H9 (cell line): ENCODE data around the gene ATP13A2. TPM values are rescaled to one million over a fixed set of nuclear protein-coding genes. Genes with fewer than 3 reads are reported as not detected.

Source experiments
- DNase-seq: peaks from one replicate; pipeline ENCODE4 v3.0.0-alpha.2; 2017
- H2AFZ ChIP-seq: one replicate; pipeline ENCODE4 v1.6.1; 2013; ENCODE audit warnings: mild to moderate bottlenecking, low read length, control low read depth, moderate library complexity
- H2AK5ac ChIP-seq: 2 replicates; pipeline ENCODE4 v1.6.1; 2013; ENCODE audit warnings: low read length, control low read depth, mixed read lengths; ENCODE audit not compliant: insufficient read length
- H2BK120ac ChIP-seq: one replicate; pipeline ENCODE4 v1.6.1; 2013; ENCODE audit warnings: low read depth, mild to moderate bottlenecking, low read length, control low read depth, inconsistent platforms; ENCODE audit not compliant: poor library complexity, severe bottlenecking
- H2BK12ac ChIP-seq: 2 replicates; pipeline ENCODE4 v1.6.1; 2013; ENCODE audit warnings: low read length, control low read depth, mixed read lengths, low read depth; ENCODE audit not compliant: insufficient read length
- H2BK15ac ChIP-seq: 2 replicates; pipeline ENCODE4 v1.6.1; 2013; ENCODE audit warnings: low read depth, low read length, control low read depth
- H2BK20ac ChIP-seq: one replicate; pipeline ENCODE4 v1.6.1; 2013; ENCODE audit warnings: low read depth, mild to moderate bottlenecking, low read length, control low read depth, inconsistent platforms; ENCODE audit not compliant: poor library complexity, severe bottlenecking
- H2BK5ac ChIP-seq: 2 replicates; pipeline ENCODE4 v1.6.1; 2013; ENCODE audit warnings: low read length, control low read depth, mixed read lengths; ENCODE audit not compliant: insufficient read length
- H3K14ac ChIP-seq: 2 replicates; pipeline ENCODE4 v1.6.1; 2013; ENCODE audit warnings: low read length, control low read depth; ENCODE audit not compliant: insufficient read depth
- H3K18ac ChIP-seq: 2 replicates; pipeline ENCODE4 v1.6.1; 2013; ENCODE audit warnings: low read depth, mild to moderate bottlenecking, mixed read lengths, low read length, control low read depth; ENCODE audit not compliant: insufficient read length
- H3K23ac ChIP-seq: 2 replicates; pipeline ENCODE4 v1.6.1; 2013; ENCODE audit warnings: low read length, control low read depth, mixed read lengths, low read depth; ENCODE audit not compliant: insufficient read length
- H3K23me2 ChIP-seq: 2 replicates; pipeline ENCODE4 v1.6.1; 2013; ENCODE audit warnings: low read depth, mild to moderate bottlenecking, mixed read lengths, low read length, control low read depth; ENCODE audit not compliant: insufficient read length, poor library complexity, severe bottlenecking
- H3K27ac ChIP-seq: 2 replicates; pipeline ENCODE4 v1.5.1; 2013; ENCODE audit warnings: low read length, control low read depth, mixed read lengths, low read depth; ENCODE audit not compliant: insufficient read length
- H3K27me3 ChIP-seq: 2 replicates; pipeline ENCODE4 v1.6.1; 2013; ENCODE audit warnings: low read length, control low read depth, inconsistent platforms; ENCODE audit not compliant: insufficient read depth
- H3K4ac ChIP-seq: 2 replicates; pipeline ENCODE4 v1.6.1; 2013; ENCODE audit warnings: low read depth, mild to moderate bottlenecking, control low read depth, inconsistent platforms, low read length, moderate library complexity
- H3K4me1 ChIP-seq: 2 replicates; pipeline ENCODE4 v1.6.1; 2013; ENCODE audit warnings: low read length, control low read depth, inconsistent platforms; ENCODE audit not compliant: insufficient read depth
- H3K4me2 ChIP-seq: 2 replicates; pipeline ENCODE4 v1.6.1; 2013; ENCODE audit warnings: low read length, control low read depth, mixed read lengths; ENCODE audit not compliant: insufficient read length, insufficient read depth
- H3K56ac ChIP-seq: 2 replicates; pipeline ENCODE4 v1.6.1; 2013; ENCODE audit warnings: low read depth, mild to moderate bottlenecking, mixed read lengths, low read length, control low read depth; ENCODE audit not compliant: insufficient read length
- H3K79me1 ChIP-seq: 2 replicates; pipeline ENCODE4 v1.6.1; 2013; ENCODE audit warnings: low read depth, mild to moderate bottlenecking, moderate library complexity, low read length, control low read depth, inconsistent platforms; ENCODE audit not compliant: insufficient read depth, poor library complexity, severe bottlenecking
- H3K79me2 ChIP-seq: 2 replicates; pipeline ENCODE4 v1.6.1; 2013; ENCODE audit warnings: low read length, control low read depth, inconsistent platforms; ENCODE audit not compliant: insufficient read depth
- H3K9ac ChIP-seq: 2 replicates; pipeline ENCODE4 v1.6.1; 2013; ENCODE audit warnings: low read length, control low read depth, mixed read lengths; ENCODE audit not compliant: insufficient read length; ENCODE audit errors: extremely low read depth
- H3K9me3 ChIP-seq: one replicate; pipeline ENCODE4 v1.6.1; 2013; ENCODE audit warnings: low read depth, low read length, inconsistent platforms; ENCODE audit not compliant: control insufficient read depth
- H3T11ph ChIP-seq: one replicate; pipeline ENCODE4 v1.6.1; 2013; ENCODE audit warnings: mild to moderate bottlenecking, low read length, control low read depth, inconsistent platforms
- H4K20me1 ChIP-seq: one replicate; pipeline ENCODE4 v1.6.1; 2013; ENCODE audit not compliant: control insufficient read depth, insufficient read length, insufficient read depth
- H4K5ac ChIP-seq: 2 replicates; pipeline ENCODE4 v1.6.1; 2013; ENCODE audit warnings: low read depth, mild to moderate bottlenecking, mixed read lengths, low read length, control low read depth; ENCODE audit not compliant: insufficient read length
- H4K8ac ChIP-seq: replicated peaks from 2 replicates; pipeline ENCODE4 v1.6.1; 2013; ENCODE audit warnings: low read length, control low read depth, mixed read lengths, low read depth; ENCODE audit not compliant: insufficient read length
- H4K91ac ChIP-seq: 2 replicates; pipeline ENCODE4 v1.6.1; 2013; ENCODE audit warnings: low read depth, mild to moderate bottlenecking, moderate library complexity, mixed read lengths, low read length, control low read depth; ENCODE audit not compliant: insufficient read length
- H3K27ac Mint-ChIP-seq, 3 experiments: 2 replicates in 2 of 3; 3 replicates in 1 of 3; pipeline ENCODE4 v1.8.0; 2020 to 2021; ENCODE audit warnings: mixed read lengths in 3 of 3, mild to moderate bottlenecking in 1 of 3, moderate library complexity in 1 of 3
- H3K27me3 Mint-ChIP-seq: 2 replicates; pipeline ENCODE4 v1.8.0; 2021; ENCODE audit warnings: low read depth, mild to moderate bottlenecking, moderate library complexity, mixed read lengths
- H3K36me3 Mint-ChIP-seq, 3 experiments: 2 replicates in 2 of 3; 3 replicates in 1 of 3; pipeline ENCODE4 v1.8.0; 2020 to 2021; ENCODE audit warnings: low read depth in 3 of 3, mixed read lengths in 3 of 3; ENCODE audit not compliant: insufficient read depth in 1 of 3
- H3K4me1 Mint-ChIP-seq, 2 experiments: 2 replicates each; pipeline ENCODE4 v1.8.0; 2020; ENCODE audit warnings: mixed read lengths in 2 of 2
- H3K4me3 Mint-ChIP-seq, 2 experiments: 2 replicates in 1 of 2; 3 replicates in 1 of 2; pipeline ENCODE4 v1.8.0; 2020 to 2021; ENCODE audit warnings: mild to moderate bottlenecking in 2 of 2, mixed read lengths in 2 of 2, moderate library complexity in 1 of 2
- H3K9me3 Mint-ChIP-seq, 2 experiments: 2 replicates in 1 of 2; 3 replicates in 1 of 2; pipeline ENCODE4 v1.8.0; 2020; ENCODE audit warnings: mild to moderate bottlenecking in 2 of 2, mixed read lengths in 2 of 2, moderate library complexity in 1 of 2
- WGBS: extraction: QIAGEN DNeasy Blood & Tissue Kit; methylation state at CpG from one replicate; pipeline ENCODE4 v1.1.7; 2013; ENCODE audit warnings: missing lambda C conversion rate, low lambda C conversion rate, mixed read lengths; ENCODE audit not compliant: insufficient read length; ENCODE audit errors: extremely low coverage; 5-methylcytosine and 5-hydroxymethylcytosine counted together
- total RNA-seq: library from RNA; stranded (reverse); gene quantifications from 2 replicates; pipeline ENCODE4 v1.2.1, GENCODE V29; 2021
- TF ChIP-seq, protein P1 (sequence below): fragments of 200-600 bp; sonication (generic); conservative IDR thresholded peaks from 3 replicates; pipeline ENCODE4 v1.8.0; 2021; ENCODE audit warnings: antibody characterized with exemption, mild to moderate bottlenecking

The ATP13A2 gene
- total RNA-seq, 1 experiment from 2014 or later = 53.6 TPM

DNA sequence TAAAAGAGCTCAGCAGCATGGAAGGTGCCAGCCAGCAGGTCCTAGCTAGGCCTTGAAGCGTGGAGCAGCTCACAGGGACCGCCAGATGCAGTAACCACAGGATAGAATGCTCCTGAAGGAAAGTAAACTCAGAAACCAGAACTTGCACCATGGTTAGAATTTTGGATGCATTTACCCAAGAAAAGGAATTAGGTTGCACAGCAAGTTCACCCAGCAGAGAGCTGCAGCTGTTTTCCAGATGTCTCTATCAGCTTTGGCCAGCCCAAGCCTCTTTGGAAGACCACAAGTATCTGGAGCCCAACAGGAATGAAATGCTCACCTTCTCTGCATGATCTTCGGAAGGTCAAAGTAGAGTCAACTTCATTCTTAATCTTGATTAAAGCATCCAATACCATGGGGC is 21.0 kb upstream of the ATP13A2 start:
- no peak for DNase-seq
- H3K4me1 ChIP-seq = no peaks in the 10 kb centered on the region
- H3T11ph ChIP-seq = no peak overlapping the region
- Mint-ChIP-seq H3K27ac (no peak overlapping the region), H3K27me3 (no peaks in the 10 kb centered on the region), H3K9me3 (no peaks in the 10 kb centered on the region), H3K4me3 (no peak overlapping the region), H3K36me3 (peaks cover 10 to 42% (median 27%) of the 10 kb centered on the region in 3 experiments; a peak in 6 of 7 replicates), H3K4me1 (peaks cover 0 to 4% of the 10 kb centered on the region in 2 experiments; a peak in 2 of 4 replicates)
- no peaks in the 10 kb centered on the region for H4K20me1 ChIP-seq
- no peak overlapping the region for H4K5ac ChIP-seq
- H2BK12ac ChIP-seq = no peak overlapping the region
- no peak overlapping the region for H3K4me2 ChIP-seq
- no peak overlapping the region for H3K56ac ChIP-seq
- H3K9me3 ChIP-seq = no peaks in the 10 kb centered on the region
- no peak overlapping the region for H2AK5ac ChIP-seq
- H4K8ac ChIP-seq = no peak overlapping the region
- no peak overlapping the region for H4K91ac ChIP-seq
- H2BK120ac ChIP-seq = no peak overlapping the region
- H3K23me2 ChIP-seq = no peaks in the 10 kb centered on the region
- H2AFZ ChIP-seq = no peak overlapping the region
- H2BK15ac ChIP-seq = no peak overlapping the region
- WGBS = no CpG with 5 or more reads among the region's 3 CpGs
- TF ChIP-seq, protein P1, sequence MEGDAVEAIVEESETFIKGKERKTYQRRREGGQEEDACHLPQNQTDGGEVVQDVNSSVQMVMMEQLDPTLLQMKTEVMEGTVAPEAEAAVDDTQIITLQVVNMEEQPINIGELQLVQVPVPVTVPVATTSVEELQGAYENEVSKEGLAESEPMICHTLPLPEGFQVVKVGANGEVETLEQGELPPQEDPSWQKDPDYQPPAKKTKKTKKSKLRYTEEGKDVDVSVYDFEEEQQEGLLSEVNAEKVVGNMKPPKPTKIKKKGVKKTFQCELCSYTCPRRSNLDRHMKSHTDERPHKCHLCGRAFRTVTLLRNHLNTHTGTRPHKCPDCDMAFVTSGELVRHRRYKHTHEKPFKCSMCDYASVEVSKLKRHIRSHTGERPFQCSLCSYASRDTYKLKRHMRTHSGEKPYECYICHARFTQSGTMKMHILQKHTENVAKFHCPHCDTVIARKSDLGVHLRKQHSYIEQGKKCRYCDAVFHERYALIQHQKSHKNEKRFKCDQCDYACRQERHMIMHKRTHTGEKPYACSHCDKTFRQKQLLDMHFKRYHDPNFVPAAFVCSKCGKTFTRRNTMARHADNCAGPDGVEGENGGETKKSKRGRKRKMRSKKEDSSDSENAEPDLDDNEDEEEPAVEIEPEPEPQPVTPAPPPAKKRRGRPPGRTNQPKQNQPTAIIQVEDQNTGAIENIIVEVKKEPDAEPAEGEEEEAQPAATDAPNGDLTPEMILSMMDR = no peak
- no peaks in the 10 kb centered on the region for H3K27me3 ChIP-seq
- no peaks in the 10 kb centered on the region for H3K79me1 ChIP-seq
- no peaks in the 10 kb centered on the region for H3K79me2 ChIP-seq
- H2BK20ac ChIP-seq = no peak overlapping the region
- no peak overlapping the region for H3K23ac ChIP-seq
- no peak overlapping the region for H3K9ac ChIP-seq
- no peak overlapping the region for H3K4ac ChIP-seq
- no peak overlapping the region for H3K18ac ChIP-seq
- H2BK5ac ChIP-seq = no peak overlapping the region
- no peak overlapping the region for H3K27ac ChIP-seq
- no peak overlapping the region for H3K14ac ChIP-seq
